PC-9 (cell line): ENCODE results near the gene KMT5C.

Experiments
- EZH2 ChIP-seq: fragments of 200-600 bp; sonication (generic); IDR thresholded peaks from 2 replicates; pipeline ENCODE4 v1.8.0; 2017; ENCODE audit warnings: antibody characterized with exemption, low read depth
- TF ChIP-seq, protein P1 (sequence below): fragments of 200-600 bp; sonication (generic); conservative IDR thresholded peaks from 2 replicates; pipeline ENCODE4 v1.6.1; 2017; ENCODE audit warnings: mixed run types, antibody characterized with exemption, mild to moderate bottlenecking, moderate library complexity

DNA sequence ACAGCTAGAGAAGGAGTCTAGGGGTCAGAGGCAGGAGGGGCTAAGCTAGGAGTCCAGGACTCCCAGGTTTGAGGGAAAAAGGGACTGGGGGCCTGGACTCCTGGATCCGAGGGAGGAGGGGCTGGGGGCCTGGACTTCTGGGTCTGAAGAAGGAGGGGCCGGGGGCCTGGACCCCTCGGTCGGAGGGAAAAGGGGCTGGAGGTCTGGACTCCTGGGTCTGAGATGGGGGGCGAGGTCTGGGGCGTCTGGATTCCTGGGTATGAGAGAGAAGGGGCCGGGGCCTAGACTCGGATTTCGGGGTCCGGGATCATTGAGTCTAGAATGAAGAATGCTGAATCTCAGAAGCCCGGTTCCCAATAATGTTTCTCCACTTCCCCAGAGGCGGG lies 37.4 kb upstream of the KMT5C start:
- no peak for TF ChIP-seq EZH2
- TF ChIP-seq, protein P1, sequence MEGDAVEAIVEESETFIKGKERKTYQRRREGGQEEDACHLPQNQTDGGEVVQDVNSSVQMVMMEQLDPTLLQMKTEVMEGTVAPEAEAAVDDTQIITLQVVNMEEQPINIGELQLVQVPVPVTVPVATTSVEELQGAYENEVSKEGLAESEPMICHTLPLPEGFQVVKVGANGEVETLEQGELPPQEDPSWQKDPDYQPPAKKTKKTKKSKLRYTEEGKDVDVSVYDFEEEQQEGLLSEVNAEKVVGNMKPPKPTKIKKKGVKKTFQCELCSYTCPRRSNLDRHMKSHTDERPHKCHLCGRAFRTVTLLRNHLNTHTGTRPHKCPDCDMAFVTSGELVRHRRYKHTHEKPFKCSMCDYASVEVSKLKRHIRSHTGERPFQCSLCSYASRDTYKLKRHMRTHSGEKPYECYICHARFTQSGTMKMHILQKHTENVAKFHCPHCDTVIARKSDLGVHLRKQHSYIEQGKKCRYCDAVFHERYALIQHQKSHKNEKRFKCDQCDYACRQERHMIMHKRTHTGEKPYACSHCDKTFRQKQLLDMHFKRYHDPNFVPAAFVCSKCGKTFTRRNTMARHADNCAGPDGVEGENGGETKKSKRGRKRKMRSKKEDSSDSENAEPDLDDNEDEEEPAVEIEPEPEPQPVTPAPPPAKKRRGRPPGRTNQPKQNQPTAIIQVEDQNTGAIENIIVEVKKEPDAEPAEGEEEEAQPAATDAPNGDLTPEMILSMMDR, result no peak
